ENCODE results near the gene ADPGK.

ADPGK gene

DNA sequence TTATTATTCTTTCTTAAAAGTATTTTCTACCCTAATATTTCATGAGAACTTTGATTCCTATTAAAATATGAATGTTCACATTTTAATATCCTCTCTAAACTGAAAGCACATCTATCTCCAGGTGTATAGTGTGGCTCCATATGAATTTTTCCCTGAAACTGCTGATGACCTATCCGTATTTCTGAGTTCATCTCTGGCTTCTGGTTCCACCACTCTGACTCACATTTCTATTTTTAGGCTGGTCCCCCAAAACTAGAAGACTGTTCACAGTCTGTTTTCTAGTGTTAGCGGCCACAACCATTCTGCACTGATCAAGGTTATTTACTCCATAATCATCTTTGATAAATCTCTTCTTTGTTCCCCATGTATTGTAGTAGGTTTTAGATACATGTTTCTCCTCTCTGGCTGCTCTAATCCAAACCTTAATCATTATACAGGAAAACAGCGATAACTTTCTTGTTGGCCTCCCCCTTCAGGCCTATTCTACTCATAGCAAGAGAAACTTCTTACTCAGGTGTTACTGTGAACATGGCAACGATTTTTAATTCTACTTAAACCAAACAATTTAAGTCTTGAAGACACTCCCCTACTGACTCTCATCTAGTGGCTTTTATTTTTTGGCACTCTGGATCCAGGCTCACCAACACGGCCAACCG lies 12.8 kb downstream of the ADPGK start:
- no peak for TF ChIP-seq TAF1 (IDR thresholded peaks at IDR 0.05; ENCODE audit: borderline replicate concordance, low read depth, low read length)
- TF ChIP-seq POLR2AphosphoS5 (IDR thresholded peaks at IDR 0.05; ENCODE audit: low read depth, low read length) = no peak
- no peak for TF ChIP-seq POLR2A (IDR thresholded peaks at IDR 0.05; ENCODE audit: low read depth, low read length)
- DNase-seq (ENCODE audit: insufficient read length) (no peak), FAIRE-seq (no peak)

DNA sequence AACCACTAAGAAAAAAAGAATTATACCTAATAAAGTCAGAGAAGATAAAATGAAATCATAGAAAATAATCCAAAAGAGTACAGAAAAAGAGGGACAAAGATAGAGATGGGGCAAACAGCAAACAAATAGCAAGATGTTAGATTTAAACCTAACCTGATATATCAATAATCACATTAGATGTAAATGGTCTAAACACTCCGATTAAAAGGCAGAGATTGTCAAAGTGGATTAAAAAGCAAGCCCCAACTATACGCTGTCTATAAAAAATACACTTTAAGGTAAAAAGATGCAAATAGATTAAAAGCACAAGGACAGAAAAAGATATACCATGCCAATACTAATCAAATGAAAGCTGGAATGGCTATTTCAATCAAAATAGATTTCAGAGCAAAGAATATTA lies 16.8 kb downstream of the ADPGK start:
- FAIRE-seq (no peak), DNase-seq (ENCODE audit: insufficient read length) (no peak)
- TF ChIP-seq TAF1 (IDR thresholded peaks at IDR 0.05; ENCODE audit: borderline replicate concordance, low read depth, low read length) = no peak
- TF ChIP-seq POLR2A (IDR thresholded peaks at IDR 0.05; ENCODE audit: low read depth, low read length) = no peak
- no peak for TF ChIP-seq POLR2AphosphoS5 (IDR thresholded peaks at IDR 0.05; ENCODE audit: low read depth, low read length)

DNA sequence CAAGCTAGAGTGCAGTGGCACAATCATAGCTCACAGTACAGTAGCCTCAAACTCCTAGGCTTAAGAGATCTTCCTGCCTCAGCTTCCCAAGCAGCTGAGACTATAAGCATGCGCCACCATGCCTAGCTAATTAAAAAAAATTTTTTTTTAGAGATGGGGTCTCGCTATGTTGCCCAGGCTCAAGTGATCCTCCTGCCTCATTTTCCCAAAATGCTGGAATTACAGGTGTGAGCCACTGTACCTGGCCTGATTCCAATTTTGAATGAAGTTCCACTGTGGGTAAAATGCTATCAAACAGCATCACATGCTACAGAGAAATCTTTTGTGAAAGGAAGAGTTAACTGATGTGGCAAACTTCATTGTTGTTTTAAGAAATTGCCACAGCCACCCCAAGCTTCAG lies 17.5 kb downstream of the ADPGK start:
- TF ChIP-seq POLR2AphosphoS5 (IDR thresholded peaks at IDR 0.05; ENCODE audit: low read depth, low read length) (no peak), POLR2A (IDR thresholded peaks at IDR 0.05; ENCODE audit: low read depth, low read length) (no peak), TAF1 (IDR thresholded peaks at IDR 0.05; ENCODE audit: borderline replicate concordance, low read depth, low read length) (no peak)
- no peak for FAIRE-seq
- DNase-seq (ENCODE audit: insufficient read length) = no peak

DNA sequence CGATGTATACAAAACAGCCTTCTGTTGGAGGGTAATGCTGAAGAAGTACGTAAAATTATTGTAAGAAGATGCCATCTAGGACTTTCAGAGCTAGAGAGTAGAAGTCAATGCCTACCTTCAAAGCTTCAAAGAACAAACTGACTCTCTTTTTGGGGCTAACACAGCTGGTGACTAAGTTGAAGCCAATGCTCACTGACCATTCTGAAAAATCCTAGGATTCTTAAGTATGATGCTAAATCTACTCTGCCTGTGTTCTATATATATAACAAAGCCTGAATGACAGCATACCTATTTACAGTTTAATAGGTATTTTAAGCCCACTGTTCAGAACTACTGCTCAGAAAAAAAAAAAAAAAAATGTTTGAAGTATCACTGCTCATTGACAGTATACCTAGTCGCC lies 18.9 kb downstream of the ADPGK start:
- FAIRE-seq = peak; percentile 5
- no peak for DNase-seq (ENCODE audit: insufficient read length)
- TF ChIP-seq POLR2AphosphoS5 (IDR thresholded peaks at IDR 0.05; ENCODE audit: low read depth, low read length) (no peak), TAF1 (IDR thresholded peaks at IDR 0.05; ENCODE audit: borderline replicate concordance, low read depth, low read length) (no peak), POLR2A (IDR thresholded peaks at IDR 0.05; ENCODE audit: low read depth, low read length) (no peak)

DNA sequence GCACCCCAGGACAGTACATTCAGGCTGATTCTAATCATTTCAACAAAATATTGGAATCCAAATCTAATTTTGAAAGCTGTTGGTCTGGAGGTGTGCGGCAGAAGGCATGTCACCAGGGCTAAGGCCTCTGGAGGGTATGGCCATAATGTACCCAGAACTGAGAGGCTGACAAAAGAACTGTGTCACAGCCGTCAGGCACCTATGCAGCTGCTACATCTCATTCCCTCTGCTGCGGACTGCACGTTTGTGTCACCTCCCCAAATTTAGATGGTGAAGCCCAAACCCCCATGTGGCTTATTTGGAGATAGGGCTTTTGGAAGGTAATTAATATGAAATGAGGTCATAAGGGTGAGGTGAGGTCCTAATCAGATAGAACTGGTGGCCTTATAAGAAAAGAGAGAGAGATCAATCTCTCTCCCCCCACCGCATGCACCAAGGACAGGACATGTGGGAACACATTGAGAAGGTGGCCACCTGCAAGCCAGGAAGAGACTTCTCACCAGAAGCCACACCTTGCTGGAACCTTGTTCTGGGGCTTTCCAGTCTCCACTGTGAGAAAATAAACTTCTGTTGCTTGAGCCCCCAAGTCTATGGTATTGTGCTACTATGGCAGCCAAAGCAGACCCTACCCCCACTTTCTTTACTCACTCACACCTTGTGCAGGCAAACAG lies 22.8 kb downstream of the ADPGK start:
- FAIRE-seq (no peak), DNase-seq (ENCODE audit: insufficient read length) (no peak)
- TF ChIP-seq TAF1 (IDR thresholded peaks at IDR 0.05; ENCODE audit: borderline replicate concordance, low read depth, low read length) (no peak), POLR2AphosphoS5 (IDR thresholded peaks at IDR 0.05; ENCODE audit: low read depth, low read length) (no peak), POLR2A (IDR thresholded peaks at IDR 0.05; ENCODE audit: low read depth, low read length) (no peak)

DNA sequence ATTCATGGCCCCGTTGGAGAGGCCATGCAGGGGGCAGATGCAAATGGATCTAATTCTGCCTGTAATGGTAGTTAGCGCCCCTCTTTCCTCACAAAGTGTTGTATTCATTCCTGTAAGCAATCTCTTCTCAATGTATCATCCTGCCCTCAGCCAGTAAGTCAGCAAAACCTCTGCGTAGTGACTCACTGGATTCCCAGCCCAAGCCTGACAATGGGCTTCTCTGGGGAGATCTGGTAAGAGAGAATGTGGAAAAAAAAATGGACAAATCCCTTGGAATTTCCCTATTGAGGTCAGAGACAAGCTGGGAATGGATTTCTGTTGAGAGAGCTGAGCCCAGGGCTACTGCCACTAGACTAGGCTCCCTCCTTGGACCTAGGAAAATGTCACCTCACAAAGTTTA lies 25.4 kb downstream of the ADPGK start:
- TF ChIP-seq TAF1 (IDR thresholded peaks at IDR 0.05; ENCODE audit: borderline replicate concordance, low read depth, low read length) = no peak
- no peak for TF ChIP-seq POLR2AphosphoS5 (IDR thresholded peaks at IDR 0.05; ENCODE audit: low read depth, low read length)
- TF ChIP-seq POLR2A (IDR thresholded peaks at IDR 0.05; ENCODE audit: low read depth, low read length) = no peak
- no peak for FAIRE-seq
- DNase-seq (ENCODE audit: insufficient read length) = no peak

DNA sequence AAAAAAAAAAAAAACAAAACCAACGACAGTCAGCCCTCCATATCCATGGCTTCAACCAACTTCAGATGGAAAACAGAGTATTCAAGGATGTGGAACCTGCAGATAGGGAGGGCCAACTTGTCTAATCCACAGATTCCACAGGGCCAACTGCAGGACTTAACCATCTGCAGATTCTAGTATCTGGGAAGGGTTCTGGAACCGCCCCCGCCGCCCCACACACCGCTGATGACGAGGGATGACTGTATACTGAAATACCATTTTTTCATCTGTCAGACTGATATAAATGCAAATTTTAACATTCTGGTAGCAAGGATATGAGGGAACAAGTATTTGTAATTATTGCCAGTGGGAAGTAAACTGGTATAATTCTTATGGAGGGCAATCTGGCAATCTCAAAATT lies 29.5 kb downstream of the ADPGK start:
- DNase-seq (ENCODE audit: insufficient read length) = no peak
- TF ChIP-seq TAF1 (IDR thresholded peaks at IDR 0.05; ENCODE audit: borderline replicate concordance, low read depth, low read length) = no peak
- no peak for TF ChIP-seq POLR2A (IDR thresholded peaks at IDR 0.05; ENCODE audit: low read depth, low read length)
- TF ChIP-seq POLR2AphosphoS5 (IDR thresholded peaks at IDR 0.05; ENCODE audit: low read depth, low read length) = no peak
- no peak for FAIRE-seq

DNA sequence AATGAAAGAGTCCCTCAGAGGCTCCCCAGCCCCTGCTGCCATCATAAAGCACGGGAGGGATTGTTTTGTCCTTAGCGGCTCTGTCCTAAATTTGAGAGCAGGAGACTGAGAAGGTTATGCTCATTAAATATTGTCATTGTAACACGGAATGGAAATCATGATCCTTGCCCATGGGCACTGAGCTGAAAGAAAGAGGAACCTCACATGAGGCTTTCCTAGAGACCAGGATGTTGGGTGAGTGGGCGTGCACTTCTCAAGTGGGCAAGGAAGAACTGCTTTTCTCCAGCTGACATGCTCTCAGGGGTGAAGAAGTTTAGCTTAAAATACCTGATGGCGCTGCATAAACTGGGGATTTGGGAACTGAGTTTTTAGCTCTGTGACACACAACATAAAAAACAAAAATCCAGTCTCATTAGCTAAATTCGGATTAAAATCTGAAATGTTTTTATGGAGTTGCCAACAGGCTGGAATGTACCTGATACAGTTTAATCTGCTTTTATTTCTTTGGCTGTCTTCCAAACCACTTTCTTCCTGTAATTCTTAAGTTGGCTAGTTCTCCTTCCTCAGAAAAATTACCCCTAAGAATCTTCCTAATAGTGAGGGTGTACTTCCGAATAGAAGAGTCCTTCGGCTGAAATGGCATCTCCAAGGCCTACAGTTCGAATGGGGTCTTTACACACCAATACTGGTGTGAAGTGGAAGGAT lies 31.7 kb downstream of the ADPGK start:
- FAIRE-seq = no peak
- no peak for DNase-seq (ENCODE audit: insufficient read length)
- no peak for TF ChIP-seq POLR2A (IDR thresholded peaks at IDR 0.05; ENCODE audit: low read depth, low read length)
- TF ChIP-seq POLR2AphosphoS5 (IDR thresholded peaks at IDR 0.05; ENCODE audit: low read depth, low read length) = no peak
- TF ChIP-seq TAF1 (IDR thresholded peaks at IDR 0.05; ENCODE audit: borderline replicate concordance, low read depth, low read length) = no peak

DNA sequence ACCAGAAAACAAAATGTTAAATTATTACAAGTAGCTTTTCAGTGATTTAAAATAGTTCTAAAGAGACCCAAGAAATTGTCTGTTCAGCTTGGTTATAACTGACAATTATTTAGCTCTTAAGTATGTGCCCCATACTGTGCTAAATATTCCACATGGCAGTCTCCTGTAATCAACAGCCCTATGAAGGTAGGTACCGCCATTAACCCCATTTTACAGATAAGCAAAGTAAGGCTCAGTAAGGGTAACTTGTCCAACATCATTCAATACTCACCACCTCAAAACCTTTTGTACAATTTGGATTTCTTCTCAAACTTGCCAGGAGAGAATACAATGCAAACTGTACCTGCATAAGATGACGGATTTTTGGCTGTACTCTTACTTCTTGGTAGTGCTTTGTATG lies 33.9 kb downstream of the ADPGK start:
- FAIRE-seq (no peak), DNase-seq (ENCODE audit: insufficient read length) (no peak)
- TF ChIP-seq POLR2AphosphoS5 (IDR thresholded peaks at IDR 0.05; ENCODE audit: low read depth, low read length) (no peak), TAF1 (IDR thresholded peaks at IDR 0.05; ENCODE audit: borderline replicate concordance, low read depth, low read length) (no peak), POLR2A (IDR thresholded peaks at IDR 0.05; ENCODE audit: low read depth, low read length) (no peak)

DNA sequence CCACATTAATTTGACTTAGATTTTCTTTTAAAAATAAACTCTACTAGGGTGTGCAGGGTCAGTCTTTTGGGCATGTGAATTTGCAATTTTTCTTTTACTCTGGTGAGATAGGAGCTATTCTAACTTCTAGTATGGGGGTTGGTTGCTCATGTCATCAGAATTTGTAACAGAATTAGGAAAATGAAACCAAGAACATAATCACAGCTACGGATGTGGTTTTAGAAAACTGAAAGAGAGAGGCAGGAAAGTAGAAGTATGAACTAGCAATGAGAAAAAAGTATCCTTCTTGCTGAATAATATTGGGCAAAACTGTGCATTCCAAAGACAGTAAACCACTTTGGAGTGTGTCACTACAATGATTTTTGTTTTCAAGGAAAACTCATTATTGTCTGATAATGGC lies 43.3 kb downstream of the ADPGK start:
- FAIRE-seq (peak; percentile 36), DNase-seq (ENCODE audit: insufficient read length) (peak; percentile 14)
- TF ChIP-seq TAF1 (IDR thresholded peaks at IDR 0.05; ENCODE audit: borderline replicate concordance, low read depth, low read length) = no peak
- TF ChIP-seq POLR2A (IDR thresholded peaks at IDR 0.05; ENCODE audit: low read depth, low read length) = no peak
- TF ChIP-seq POLR2AphosphoS5 (IDR thresholded peaks at IDR 0.05; ENCODE audit: low read depth, low read length) = no peak

DNA sequence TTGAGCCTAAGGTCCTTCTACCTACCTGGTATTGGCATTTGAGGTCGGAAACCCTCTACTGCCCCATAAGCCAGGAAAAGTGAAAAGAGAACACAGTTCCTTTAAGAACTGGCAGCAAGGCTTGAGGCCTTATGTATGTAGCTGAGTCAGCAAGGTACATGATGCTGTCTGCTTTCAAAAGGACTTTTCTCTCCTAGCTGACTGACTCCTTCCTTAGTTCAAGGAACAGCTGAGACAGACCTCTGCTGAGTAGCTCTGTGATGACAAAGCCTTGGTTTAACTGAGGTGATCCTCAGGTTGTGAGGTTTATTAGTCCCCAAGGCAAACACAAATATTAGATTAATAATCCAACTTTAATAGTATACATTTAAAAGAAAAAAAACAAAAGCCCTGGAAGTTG lies 45.8 kb downstream of the ADPGK start:
- FAIRE-seq = no peak
- DNase-seq (ENCODE audit: insufficient read length) = no peak
- TF ChIP-seq POLR2A (IDR thresholded peaks at IDR 0.05; ENCODE audit: low read depth, low read length) = no peak
- no peak for TF ChIP-seq POLR2AphosphoS5 (IDR thresholded peaks at IDR 0.05; ENCODE audit: low read depth, low read length)
- TF ChIP-seq TAF1 (IDR thresholded peaks at IDR 0.05; ENCODE audit: borderline replicate concordance, low read depth, low read length) = no peak

DNA sequence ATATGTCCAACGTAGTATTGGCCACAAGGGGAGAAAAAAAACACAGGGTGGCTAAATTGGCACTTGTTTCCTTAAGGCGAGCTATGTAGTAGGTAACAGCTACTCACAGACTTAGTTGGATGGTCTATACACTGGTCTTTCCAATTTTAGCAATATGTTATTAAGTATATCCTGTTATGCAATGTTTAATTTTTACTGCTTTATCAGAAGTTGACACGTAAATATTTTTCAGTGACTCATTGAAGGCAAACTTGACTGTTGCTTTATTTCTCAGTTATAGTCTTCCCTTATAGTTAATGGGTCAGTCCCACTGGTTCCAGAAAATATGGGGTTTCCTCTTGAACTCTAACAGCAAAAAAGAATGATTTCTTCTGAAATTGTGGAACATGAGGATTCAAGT lies 46.5 kb downstream of the ADPGK start:
- TF ChIP-seq POLR2AphosphoS5 (IDR thresholded peaks at IDR 0.05; ENCODE audit: low read depth, low read length) (no peak), POLR2A (IDR thresholded peaks at IDR 0.05; ENCODE audit: low read depth, low read length) (no peak), TAF1 (IDR thresholded peaks at IDR 0.05; ENCODE audit: borderline replicate concordance, low read depth, low read length) (no peak)
- FAIRE-seq (no peak), DNase-seq (ENCODE audit: insufficient read length) (no peak)

Measured in GM12892 (cell line).